SH-SY5Y (cell line): ENCODE measurements around the gene SPTBN2.

ENCODE experiments used
- GATA2 ChIP-seq: IDR thresholded peaks from 2 replicates; pipeline ENCODE4 v1.6.1; 2011; ENCODE audit warnings: mild to moderate bottlenecking, low read depth, low read length
- GATA3 ChIP-seq: IDR thresholded peaks from 2 replicates; pipeline ENCODE4 v1.6.1; 2011; ENCODE audit warnings: low read depth, mild to moderate bottlenecking, low read length, moderate library complexity

- TF ChIP-seq GATA3 = no peak
- TF ChIP-seq GATA2 = no peak
These were observed 12.1 kb upstream of the SPTBN2 start for GRCh38 chr11:66741153-66741552.
